Activated gamma-delta T cell treated with Interleukin-2 at 50 U/mL for 16 hours (primary cell): ENCODE measurements around the gene FKBP6.
"Not testable (repeated sequence)": the region's sequence is repeated elsewhere in the genome, so short reads cannot be mapped to it uniquely, and the experiment has no call there.

ENCODE experiments used
- DNase-seq: peaks from one replicate; pipeline ENCODE4 v3.0.0-alpha.2; 2020

Gene FKBP6

DNA sequence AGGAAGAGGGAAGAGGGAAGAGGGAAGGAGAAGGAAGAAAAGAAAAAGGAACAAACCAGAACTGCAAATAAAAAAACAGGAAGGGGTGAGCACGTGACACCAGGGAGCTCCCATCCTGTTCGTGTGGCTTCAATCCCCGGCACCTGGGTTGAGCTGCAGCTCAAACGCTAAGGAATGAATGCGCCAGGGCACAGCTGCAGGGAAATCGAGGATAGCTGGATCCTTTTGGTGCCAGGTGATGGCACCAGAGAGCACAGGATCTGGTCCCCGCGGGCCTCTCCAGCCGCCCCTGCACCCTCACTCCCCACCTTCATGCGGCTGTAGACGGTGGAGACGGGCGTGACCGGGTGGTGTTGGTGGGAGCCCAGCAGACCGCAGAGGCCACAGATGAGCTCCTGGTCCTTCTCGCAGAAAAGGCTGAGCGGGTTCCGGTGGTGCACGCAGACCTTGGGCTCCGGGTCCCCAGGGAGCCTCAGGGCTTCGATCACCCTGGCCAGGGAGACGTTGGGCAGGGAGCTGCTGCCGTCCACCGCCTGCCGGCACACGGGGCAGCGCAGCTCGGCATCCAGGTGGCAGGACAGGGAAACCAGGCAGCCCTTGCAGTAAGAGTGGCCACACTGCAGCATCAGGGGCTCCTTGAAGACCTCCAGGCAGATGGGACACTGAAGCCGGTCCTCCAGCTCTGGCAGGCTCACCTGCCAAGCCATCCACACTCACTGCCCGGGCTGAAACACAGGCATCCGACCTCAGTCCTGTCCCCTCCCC, 3.7 kb upstream of the FKBP6 start:
- DNase-seq, result peak; percentile 52

DNA sequence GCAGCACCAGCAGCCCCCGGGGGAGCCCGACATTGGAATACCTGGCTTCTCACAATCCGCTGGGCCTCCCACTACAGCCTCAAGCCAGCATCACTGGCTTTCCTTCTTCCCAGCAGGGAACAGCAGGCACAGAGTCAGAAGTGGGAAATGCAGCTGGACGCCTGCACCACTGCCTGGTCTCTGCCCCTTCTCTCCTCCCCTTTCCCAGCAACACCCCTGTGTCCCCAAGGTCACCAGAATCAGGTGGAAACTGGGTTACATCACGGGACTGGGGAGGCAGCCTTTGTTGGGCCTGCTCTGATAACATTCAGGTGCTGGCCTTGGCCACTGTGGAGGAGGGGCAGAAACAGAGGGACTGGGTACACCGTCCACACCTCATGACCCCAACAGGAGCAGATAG, 2.5 kb upstream of the FKBP6 start:
- not testable (repeated sequence) for DNase-seq

DNA sequence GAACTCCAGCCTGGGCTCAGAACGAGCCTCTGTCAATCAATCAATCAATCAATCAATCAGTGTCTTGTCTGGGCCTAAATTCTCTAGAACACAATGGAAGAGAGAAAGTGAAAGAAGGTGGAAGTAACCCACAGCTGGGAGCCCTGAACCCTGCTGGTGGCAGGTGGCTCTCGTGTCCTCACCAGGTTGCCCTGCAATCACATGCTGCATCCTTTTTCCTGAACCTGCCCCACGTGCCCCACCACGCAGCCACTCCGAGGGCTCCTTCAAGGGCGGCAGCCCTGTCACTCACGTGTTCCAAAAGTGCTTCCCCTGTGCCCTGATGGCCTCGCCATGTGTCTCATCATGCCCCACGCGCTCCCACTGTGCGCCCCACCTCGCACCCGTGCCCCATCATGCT, 512 bp upstream of the FKBP6 start:
- not testable (repeated sequence) for DNase-seq

DNA sequence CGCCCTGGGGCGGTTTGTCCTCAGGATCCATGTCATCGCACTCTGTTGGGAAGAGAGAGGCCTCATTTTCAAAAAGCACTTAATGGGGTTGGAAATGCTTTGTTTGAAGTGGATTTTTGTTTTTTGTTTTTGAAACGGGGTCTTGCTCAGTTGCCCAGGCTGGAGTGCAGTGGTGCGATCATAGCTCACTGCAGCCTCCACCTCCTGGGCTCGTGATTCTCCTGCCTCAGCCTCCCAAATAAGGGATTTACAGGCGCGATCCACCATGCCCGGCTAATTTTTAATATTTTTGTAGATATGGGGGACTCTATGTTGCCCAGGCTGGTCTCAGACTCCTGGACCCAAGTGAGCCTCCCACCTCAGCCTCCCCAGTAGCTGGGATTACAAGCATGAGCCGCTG, 735 bp downstream of the FKBP6 start:
- DNase-seq, result no peak

DNA sequence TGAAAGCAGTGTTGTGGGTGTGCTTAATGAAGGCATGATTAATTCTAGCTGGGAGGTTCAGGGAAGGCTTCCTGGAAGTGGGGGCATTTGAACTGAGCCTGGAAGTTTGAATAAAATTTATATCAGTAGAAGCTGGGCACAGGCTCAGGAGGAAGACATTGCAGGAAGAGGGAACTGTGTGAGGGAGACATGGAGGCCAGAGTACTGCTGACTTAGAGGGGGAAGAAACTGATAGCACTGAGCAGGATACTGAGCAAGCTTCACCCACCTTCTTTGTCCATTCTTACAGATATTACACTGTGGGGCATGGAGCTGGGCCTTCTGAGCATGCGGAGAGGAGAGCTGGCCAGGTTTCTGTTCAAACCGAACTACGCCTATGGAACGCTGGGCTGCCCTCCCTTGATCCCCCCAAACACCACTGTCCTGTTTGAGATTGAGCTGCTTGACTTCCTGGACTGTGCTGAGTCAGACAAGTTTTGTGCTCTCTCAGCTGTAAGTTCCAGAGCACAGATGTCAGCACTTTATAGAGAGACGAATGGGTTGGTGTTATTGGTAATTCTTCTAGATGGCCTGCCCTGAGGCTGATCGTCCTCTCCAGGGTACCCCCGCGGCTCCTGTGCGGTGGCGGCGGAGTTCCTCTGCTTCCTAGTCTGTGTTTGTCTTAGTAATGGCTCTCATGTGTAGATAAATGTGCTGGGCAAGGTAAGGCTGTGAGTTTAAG, 2.1 kb downstream of the FKBP6 start:
- no peak for DNase-seq

DNA sequence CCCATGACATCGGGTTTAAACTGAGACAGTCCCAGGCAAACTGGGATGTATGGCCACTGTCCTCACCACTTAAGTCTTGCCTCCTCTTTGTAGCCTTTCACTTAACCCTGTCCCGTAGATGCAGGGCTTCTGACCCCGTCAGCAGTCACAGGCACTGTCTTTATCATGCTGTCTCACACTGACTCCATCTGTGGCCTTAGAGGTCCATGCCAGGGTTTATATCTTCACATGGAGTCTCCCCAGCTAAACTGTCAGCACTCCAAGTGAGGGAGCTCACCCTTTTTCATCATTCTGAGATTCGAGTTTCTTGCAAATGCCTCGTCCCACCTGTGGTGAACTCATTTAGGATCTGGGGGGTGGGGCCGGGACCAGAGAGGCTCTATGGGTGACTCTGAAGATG, 2.8 kb downstream of the FKBP6 start:
- DNase-seq, result no peak

DNA sequence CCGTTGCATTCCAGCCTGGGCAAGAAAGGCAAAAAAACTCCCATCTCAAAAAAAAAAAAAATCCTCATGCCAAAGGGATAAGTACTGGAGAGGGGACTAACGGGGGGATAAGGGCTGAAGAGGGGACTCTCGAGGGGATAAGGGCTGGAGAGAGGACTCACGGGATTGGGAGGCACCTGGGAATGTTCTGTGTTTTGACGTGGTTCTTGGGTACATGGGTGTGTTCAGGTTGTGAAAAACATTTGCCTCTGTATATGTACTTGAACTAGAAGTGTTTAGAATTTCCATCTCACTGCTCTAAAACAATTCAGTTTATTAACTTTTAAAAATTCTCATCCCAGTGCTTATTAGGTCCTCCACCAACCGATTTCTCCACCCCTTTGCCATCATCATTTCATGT, 4.5 kb downstream of the FKBP6 start:
- no peak for DNase-seq

DNA sequence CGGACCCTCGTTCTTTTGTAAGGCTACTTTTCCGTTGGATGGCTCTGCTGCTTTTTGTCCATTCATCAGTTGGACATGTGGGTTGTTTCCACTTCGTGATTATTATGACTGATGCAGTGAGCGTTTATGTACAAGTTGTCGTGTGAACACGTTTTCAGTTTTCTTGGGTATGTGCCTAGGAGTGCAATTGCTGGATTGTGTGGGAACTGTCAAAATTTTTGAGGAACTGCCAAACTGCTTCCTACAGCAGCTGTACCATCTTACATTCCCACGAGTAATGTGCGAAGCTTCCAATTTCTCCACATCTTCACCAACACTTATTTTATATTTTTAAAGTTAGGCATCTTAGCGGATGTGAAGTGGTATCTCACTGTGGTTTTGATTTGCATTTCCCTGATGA, 10.4 kb downstream of the FKBP6 start:
- no peak for DNase-seq

DNA sequence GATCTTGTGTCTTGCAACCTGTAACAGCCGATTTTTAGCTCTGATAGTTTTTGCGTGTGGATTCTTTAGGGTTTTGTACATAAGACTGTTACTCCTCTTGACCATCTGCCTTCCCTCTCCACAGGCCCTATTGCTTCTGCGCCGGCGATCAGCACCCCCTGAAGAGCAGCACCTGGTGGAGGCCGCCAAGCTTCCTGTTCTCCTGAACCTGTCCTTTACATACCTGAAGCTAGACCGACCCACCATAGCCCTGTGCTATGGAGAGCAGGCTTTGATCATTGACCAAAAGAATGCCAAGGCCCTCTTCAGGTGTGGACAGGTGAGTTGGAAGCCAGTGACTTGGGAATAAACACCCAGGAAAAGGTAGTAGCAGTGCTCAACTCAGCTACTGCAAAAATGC, 12.6 kb downstream of the FKBP6 start:
- DNase-seq, result no peak

DNA sequence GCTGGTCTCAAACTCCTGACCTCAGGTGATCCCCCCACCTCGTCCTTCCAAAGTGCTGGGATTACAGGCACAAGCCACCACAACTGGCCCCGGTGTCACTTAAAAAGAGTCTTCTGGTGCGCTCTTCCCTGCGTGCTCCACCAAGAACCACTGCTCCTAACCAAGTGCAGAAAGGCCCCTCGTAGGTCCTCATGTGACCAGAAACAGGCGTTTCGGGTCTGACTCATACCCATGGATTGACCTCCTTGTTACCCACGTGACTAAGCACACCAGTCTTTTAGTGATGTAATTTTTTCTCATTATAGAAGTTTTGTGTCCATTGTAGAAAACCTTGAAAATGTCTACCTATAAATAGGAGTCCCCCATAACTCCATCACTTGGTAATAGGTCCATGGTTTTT, 13.9 kb downstream of the FKBP6 start:
- DNase-seq, result no peak

DNA sequence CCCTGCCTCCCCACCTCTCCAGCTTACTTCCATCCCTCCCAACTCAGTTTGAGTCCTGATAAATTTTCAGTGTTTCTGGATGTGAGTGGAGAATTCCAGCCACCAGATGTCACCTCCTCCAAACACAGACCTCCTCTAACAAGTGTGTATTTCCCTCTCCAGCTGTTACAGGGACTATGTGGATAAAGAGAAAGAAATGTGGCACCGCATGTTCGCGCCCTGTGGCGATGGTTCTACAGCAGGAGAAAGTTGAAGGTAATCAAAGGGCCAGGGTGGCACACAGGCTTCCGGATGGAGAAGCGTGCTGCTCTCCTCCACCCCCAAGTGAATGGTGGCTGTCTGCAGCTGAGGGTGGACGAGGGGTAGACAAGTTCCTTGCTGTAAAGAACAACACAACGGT, 14.7 kb downstream of the FKBP6 start:
- no peak for DNase-seq

DNA sequence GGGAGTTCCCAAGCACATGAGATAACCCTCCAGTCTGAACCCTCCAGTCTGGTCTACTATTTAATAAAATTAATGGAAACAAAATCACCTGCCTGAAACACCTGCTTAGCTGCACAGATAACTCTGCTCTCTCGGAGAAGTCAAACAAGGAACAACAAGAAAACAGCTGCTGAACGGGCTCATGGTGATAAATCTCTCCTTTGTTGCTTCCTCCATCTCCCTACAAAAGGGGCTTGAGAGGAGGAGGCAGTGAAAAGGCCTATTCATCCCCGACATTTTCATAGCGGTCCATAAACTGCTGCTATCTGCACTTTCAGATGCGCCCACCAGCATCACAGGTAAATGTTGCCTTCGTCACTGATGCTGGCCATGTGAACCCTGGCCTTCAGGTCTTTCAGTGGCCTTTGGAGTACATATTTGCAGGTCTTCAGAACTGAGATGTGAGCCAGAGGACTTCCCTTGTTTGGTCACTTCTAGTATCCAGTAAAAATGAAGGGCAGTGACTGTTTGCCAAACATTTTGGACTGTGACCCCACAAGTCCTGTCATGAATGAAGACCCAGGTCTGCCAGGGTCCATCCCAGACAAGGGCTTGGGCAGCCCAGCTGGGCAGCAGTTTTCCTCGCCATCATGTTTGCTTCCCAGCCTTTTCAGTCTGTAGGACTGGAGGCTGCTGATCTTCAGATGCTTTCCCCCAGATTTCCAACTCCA, 15.9 kb downstream of the FKBP6 start:
- DNase-seq, result no peak

DNA sequence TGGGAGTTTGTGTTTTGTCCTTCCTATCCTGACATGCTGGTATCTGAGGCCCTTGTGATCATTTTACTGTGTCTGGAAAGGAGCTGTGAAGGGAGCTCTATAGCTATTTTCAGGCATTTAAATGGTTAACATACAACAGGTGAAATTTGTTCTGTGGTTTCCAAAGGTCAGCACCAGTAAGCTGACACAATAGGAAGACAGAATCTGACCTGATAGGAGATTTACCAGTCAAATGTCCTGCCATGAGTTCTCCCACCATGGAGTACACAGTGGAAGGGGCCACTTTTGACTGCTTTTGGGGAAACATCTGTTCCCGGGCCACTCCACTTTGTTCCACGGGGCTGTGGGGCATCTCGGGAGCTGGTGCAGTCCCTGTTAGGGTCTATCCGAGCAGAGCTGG, 17.6 kb downstream of the FKBP6 start:
- no peak for DNase-seq

DNA sequence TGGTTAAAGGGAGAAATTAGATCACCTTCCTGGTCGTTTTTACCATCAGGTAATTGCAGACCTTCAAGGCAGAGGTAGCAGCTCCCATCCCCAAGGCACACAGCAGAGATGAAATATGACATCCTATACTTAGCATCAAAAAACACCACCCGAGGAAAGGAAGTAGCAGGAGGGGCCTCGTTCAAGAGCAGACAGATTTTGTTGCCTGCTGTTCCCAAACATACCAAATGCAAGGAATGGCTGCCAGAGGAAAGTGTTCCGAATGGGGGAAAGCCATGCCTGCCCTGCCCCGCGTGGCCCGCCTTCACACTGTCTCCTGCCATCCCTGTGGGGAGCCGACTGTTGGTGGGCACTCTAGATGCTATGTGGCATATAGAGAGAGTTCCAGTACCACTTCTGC, 18.0 kb downstream of the FKBP6 start:
- DNase-seq, result no peak

DNA sequence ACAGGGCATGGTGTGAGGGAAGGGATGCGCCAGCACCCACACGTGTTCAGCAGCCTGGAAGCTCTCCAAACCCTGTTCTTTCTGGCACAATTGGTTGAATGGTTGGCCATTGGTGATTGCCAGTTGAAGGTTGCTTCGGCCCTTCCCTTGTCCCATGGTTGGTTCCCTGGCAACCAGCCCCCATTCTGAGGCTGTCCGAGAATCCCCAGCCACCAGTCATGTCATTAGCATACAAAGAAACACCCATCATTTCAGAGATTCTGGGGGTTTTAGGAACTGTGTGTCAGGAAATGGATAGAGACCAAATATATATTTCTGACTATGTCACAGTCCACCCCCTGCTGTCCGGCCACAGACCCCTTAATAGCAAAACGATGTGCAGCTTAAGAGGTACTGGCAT, 21.8 kb downstream of the FKBP6 start:
- DNase-seq, result no peak

DNA sequence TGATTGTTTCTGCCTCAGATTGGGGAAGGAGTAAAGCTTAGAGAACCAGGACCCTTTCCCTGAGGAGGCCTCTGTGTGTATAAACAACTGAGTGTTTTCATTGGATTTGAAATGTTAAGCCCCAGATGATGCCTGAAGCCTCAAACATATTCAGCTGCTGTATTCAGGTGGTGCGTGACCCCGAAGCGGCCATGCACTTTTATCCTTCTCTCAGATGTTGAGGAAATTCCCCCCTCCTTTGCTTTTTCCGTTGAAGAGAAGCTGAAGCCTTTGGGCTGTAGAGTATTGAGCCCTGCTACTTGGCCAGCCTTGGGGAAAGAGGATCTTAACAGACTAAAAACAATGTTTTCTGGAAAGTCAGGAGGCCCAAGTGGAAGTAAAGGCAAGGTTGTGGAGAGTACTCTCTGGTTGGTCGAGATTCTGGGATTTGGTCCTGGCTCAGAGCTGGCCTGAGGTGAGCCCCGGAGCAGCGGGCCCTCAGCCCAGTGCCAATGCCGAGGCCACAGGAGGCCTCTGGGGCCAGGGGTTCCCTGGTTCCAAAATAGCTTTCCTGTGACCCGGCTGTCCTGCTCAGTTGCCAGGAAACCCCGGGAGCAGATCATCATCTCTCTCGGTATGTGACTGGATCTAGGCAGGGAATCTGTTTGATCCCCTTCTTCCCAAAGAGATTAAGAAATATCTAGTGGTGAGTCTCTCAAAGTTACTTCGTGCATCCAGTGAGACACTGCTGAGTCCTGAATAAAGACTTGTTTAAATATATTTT, 22.5 kb downstream of the FKBP6 start:
- no peak for DNase-seq

DNA sequence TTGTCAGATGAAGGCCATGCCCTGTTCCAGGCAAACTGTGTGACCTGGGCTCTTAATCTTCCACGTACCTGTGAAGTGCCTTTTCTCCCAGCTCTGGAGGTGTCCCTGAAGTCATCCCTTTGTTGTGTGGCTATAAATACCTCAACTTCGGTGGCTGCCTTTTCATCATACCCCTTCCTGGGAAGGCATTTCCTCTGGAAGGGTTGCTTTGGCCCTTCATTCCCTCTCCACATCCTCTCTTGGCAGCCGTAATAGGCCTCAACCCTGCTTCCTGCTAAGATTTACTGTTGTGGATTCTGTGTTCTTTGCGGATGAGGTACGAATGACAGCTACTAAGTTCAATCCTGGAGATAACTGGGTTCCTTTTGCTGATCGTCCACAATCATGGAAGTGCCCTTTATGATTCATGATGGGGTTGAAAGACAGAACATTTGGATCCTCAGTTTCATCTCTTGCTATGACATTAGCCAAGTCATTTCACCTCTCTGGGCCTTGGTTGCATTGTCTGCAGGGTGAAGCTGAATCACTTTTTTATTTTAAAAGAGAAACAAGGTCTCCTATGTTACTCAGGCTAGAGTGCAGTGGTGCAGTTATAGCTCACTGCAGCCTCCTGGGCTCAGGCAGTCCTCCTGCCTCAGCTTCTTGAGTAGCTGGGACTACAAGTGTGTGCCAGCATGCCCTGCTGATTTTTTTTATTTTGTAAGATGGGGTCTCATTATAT, 23.6 kb downstream of the FKBP6 start:
- DNase-seq, result no peak

DNA sequence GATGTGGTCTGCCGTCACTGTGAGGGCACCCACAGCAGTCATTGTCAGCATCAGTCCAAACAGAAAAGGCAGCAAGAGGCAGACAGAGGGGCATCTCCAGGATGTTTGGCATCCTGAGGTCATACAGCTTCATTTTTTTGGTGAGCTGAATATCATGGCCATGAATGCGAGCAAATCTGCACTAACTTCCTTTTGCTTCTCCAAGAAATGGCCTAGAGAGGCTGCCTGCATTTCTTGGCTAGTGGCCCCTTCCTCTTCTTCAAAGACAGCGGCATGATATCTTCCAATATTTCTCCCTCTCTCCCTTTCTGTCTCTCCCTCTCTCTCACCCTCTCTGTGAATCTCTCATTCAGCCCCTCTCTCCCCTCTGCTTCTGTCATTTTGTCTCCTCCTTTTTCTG, 24.8 kb downstream of the FKBP6 start:
- no peak for DNase-seq

DNA sequence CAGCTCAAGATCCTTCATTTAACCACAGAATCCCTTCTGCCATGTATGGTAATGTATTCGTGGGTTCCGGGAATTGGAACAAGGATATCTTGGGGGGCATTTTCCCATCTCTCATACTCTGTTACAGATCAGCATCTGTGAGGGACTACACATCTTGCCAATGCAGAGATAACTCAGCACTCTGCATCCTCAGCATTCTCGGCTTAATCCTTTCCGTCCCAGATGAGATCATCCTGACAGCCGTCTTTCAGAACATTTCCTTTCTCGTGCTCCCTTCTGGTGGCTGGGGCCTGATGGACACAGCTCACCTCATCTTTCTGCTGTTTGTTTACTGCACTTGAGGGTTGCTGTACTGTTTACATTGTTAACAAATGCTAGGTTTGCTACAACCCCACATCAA, 25.3 kb downstream of the FKBP6 start:
- DNase-seq, result no peak

DNA sequence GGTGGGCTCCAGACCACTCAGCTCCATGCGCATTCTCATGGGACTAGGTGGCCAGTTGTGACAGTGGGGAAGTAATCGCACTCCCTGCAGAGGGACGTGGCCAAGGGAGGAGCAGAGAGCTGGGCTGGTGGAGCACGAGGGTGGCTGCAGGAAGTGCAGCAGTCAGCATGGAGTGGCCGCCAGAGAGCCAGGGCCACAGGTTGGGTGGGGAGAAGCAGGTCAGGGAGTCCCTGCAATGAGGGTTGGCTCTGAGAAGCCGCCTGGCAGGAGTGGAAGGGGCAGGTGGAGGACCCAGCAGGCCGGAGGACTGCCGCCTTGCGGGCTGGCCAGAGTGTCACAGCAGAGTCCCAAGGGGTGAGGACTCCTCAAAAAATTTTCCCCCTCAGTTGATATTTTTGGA, 26.2 kb downstream of the FKBP6 start:
- DNase-seq, result no peak

DNA sequence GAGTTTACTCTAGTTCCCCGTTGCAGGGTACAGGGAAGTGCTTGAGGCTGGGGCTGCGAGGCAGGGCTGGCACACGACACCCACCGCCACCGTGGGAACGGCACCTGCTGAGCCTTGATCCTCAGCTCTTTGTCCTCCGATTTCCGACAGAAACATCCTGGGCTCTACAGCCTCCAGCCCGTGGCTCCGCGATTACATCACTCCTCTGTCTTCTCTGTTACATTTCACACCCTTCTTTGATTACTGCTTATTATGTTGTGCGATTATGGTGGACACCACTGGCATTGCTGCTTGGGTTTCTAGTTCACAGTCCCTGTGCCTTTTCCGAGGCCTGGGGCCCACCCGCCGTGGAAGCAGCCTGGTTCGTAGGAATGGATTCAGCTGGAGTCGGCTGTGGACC, 26.9 kb downstream of the FKBP6 start:
- DNase-seq, result no peak

DNA sequence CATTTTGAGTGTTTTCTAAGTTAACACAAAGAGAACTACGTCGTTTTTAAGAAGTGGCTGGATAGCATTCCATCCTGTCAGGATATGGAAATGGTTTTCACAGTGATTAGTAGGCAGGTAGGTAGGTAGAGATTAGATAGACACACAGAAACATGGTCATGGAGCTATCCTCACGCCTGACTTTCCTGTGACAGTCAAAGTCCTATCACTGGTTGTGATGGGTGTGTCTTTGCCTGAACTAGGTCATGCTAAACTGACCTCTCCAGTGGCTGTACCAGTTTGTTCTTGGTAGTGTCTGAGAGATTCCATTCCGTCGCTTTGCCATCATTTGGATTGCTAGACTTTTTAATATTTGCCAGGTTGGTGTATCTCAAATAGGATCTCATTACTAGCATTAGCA, 28.2 kb downstream of the FKBP6 start:
- no peak for DNase-seq
